Measurements from ENCODE around the gene HOXC10.

- TF ChIP-seq CTCF (IDR thresholded peaks at IDR 0.05) (no peak), POLR2A (IDR thresholded peaks at IDR 0.05) (no peak)
Measured at GRCh38 chr12:53950437-53950773, 34.5 kb upstream of the HOXC10 start.
